Ishikawa (cell line): ENCODE measurements around the gene PLAC8.

Experiments used
- CEBPB ChIP-seq: IDR thresholded peaks from 2 replicates; pipeline ENCODE4 v1.6.1; 2012
- CREB1 ChIP-seq: IDR thresholded peaks from 2 replicates; pipeline ENCODE4 v1.6.1; 2012; ENCODE audit warnings: low read depth
- EGR1 ChIP-seq: IDR thresholded peaks from 2 replicates; pipeline ENCODE4 v1.6.1; 2012
- EP300 ChIP-seq: IDR thresholded peaks from 2 replicates; pipeline ENCODE4 v1.6.1; 2012; ENCODE audit warnings: borderline replicate concordance
- FOXM1 ChIP-seq: IDR thresholded peaks from 2 replicates; pipeline ENCODE4 v1.6.1; 2012; ENCODE audit warnings: low read depth, borderline replicate concordance
- NFIC ChIP-seq: IDR thresholded peaks from 2 replicates; pipeline ENCODE4 v1.6.1; 2012
- RAD21 ChIP-seq: IDR thresholded peaks from 2 replicates; pipeline ENCODE4 v1.6.1; 2012; ENCODE audit warnings: low read depth
- TAF1 ChIP-seq: IDR thresholded peaks from 2 replicates; pipeline ENCODE4 v1.6.1; 2012; ENCODE audit warnings: low read depth, mild to moderate bottlenecking
- TCF12 ChIP-seq: IDR thresholded peaks from 2 replicates; pipeline ENCODE4 v1.6.1; 2012; ENCODE audit warnings: low read depth
- TEAD4 ChIP-seq: IDR thresholded peaks from 2 replicates; pipeline ENCODE4 v1.6.1; 2012
- USF1 ChIP-seq: IDR thresholded peaks from 2 replicates; pipeline ENCODE4 v1.6.1; 2012
- ZBTB7A ChIP-seq: IDR thresholded peaks from 2 replicates; pipeline ENCODE4 v1.6.1; 2012; ENCODE audit warnings: low read depth
- TF ChIP-seq, protein P1 (sequence below): IDR thresholded peaks from 2 replicates; pipeline ENCODE4 v1.6.1; 2012; ENCODE audit warnings: low read depth, mild to moderate bottlenecking
- TF ChIP-seq, protein P2 (sequence below): IDR thresholded peaks from 2 replicates; pipeline ENCODE4 v1.6.1; 2012

Gene PLAC8

GRCh38 chr4:83132065-83132464 lies 17.5 kb upstream of the PLAC8 start:
- TF ChIP-seq CREB1 (no peak), NFIC (no peak), ZBTB7A (no peak), USF1 (no peak), CEBPB (no peak), TCF12 (no peak), FOXM1 (no peak), EP300 (no peak), TEAD4 (no peak), EGR1 (no peak)
- TF ChIP-seq, protein P1, sequence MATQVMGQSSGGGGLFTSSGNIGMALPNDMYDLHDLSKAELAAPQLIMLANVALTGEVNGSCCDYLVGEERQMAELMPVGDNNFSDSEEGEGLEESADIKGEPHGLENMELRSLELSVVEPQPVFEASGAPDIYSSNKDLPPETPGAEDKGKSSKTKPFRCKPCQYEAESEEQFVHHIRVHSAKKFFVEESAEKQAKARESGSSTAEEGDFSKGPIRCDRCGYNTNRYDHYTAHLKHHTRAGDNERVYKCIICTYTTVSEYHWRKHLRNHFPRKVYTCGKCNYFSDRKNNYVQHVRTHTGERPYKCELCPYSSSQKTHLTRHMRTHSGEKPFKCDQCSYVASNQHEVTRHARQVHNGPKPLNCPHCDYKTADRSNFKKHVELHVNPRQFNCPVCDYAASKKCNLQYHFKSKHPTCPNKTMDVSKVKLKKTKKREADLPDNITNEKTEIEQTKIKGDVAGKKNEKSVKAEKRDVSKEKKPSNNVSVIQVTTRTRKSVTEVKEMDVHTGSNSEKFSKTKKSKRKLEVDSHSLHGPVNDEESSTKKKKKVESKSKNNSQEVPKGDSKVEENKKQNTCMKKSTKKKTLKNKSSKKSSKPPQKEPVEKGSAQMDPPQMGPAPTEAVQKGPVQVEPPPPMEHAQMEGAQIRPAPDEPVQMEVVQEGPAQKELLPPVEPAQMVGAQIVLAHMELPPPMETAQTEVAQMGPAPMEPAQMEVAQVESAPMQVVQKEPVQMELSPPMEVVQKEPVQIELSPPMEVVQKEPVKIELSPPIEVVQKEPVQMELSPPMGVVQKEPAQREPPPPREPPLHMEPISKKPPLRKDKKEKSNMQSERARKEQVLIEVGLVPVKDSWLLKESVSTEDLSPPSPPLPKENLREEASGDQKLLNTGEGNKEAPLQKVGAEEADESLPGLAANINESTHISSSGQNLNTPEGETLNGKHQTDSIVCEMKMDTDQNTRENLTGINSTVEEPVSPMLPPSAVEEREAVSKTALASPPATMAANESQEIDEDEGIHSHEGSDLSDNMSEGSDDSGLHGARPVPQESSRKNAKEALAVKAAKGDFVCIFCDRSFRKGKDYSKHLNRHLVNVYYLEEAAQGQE = no peak

- TF ChIP-seq RAD21 = no peak
- no peak for TF ChIP-seq FOXM1
- no peak for TF ChIP-seq EGR1
- no peak for TF ChIP-seq EP300
- no peak for TF ChIP-seq TAF1
- TF ChIP-seq USF1 = no peak
- TF ChIP-seq NFIC = no peak
- TF ChIP-seq ZBTB7A = no peak
- no peak for TF ChIP-seq TEAD4
- TF ChIP-seq CREB1 = no peak
- TF ChIP-seq TCF12 = no peak
- TF ChIP-seq CEBPB = no peak
- TF ChIP-seq, protein P2, sequence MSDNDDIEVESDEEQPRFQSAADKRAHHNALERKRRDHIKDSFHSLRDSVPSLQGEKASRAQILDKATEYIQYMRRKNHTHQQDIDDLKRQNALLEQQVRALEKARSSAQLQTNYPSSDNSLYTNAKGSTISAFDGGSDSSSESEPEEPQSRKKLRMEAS = no peak
Measured at GRCh38 chr4:83129264-83129663, 14.7 kb upstream of the PLAC8 start.

DNA sequence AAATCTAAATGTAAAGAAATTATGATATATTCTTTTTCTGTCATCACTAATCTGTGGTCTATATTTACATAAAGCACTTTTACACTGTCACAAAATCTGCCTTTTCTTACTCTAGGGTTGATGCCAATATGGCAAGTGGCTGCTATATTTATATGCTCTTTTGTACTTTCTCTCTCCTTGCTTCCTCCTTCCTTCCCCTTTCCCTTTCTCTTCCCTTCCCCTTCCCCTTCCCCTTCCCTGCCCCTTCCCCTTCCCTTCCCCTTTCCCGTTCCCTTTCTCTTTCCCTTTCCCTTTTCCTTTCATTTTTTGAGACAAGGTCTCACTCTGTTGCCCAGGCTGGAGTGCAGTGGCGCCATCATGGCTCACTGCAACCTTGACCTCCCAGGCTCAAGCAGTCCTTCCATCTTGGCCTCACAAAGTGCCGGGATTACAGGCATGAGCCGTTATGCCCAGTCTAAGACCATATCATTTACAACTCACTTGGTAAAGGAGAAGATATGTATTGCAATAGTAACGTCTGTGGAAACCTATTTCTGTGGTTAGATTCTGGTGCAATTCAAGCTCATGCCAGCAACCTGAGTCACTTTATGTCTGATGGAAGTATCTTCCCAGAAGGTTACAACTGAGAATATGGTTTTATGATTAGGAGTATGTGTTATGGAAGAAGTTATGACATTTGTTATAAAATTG lies 13.9 kb upstream of the PLAC8 start:
- TF ChIP-seq CREB1 (no peak), TCF12 (no peak), NFIC (no peak), ZBTB7A (no peak), TEAD4 (no peak), USF1 (no peak)
- TF ChIP-seq, protein P1 = no peak

DNA sequence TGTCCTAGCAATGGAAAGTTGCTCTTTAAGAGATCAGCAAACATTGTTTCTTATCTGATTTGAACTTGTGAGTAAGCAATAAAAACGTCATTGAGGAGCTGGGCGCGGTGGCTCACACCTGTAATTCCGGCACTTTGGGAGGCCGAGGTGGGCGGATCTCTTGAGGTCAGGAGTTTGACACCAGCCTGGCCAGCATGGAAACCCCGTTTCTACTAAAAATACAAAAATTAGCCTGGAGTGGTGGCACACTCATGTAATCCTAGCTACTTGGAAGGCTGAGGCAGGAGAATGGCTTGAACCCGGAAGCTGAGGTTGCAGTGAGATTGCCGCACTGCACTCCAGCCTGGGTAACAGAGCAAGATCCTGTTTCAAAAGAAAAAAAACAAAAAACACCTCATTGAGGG lies 11.2 kb upstream of the PLAC8 start:
- TF ChIP-seq, protein P1 = no peak
- TF ChIP-seq ZBTB7A = no peak
- no peak for TF ChIP-seq TAF1
- no peak for TF ChIP-seq CEBPB
- TF ChIP-seq RAD21 = no peak
- no peak for TF ChIP-seq TCF12
